ENCODE results near the gene RREB1. TPM values are rescaled to one million over a fixed set of nuclear protein-coding genes. Genes with fewer than 3 reads are reported as not detected.

Gene RREB1
- total RNA-seq, 1 donor from 2014 or later = 57.2 TPM

- intact Hi-C loops (cut with DNase I) = no loop called here
- Histone ChIP-seq H3K4me3 (no peak overlapping the region), H3K27ac (no peak overlapping the region), H3K36me3 (no peaks in the 10 kb centered on the region), H3K4me1 (peaks cover 45% of the 10 kb centered on the region), H3K9me3 (no peaks in the 10 kb centered on the region), H3K27me3 (no peaks in the 10 kb centered on the region)
- no peak for DNase-seq (ENCODE audit: extremely low spot score in 2 of 2)
- TF ChIP-seq POLR2A (IDR thresholded peaks at IDR 0.05) = no peak
- TF ChIP-seq CTCF (IDR thresholded peaks at IDR 0.05) = no peak
- TF ChIP-seq POLR2AphosphoS5 (IDR thresholded peaks at IDR 0.05; ENCODE audit: insufficient read depth in 1 of 2, low read depth in 1 of 2) = no peak
Measured at GRCh38 chr6:7111095-7111690, 3.4 kb downstream of the RREB1 start.

GRCh38 chr6:7112171-7112570 is 4.4 kb downstream of the RREB1 start:
- Histone ChIP-seq H3K27ac (no peak overlapping the region), H3K9me3 (no peaks in the 10 kb centered on the region), H3K4me3 (no peak overlapping the region), H3K27me3 (no peaks in the 10 kb centered on the region), H3K36me3 (no peaks in the 10 kb centered on the region), H3K4me1 (peaks cover 53% of the 10 kb centered on the region)
- intact Hi-C loops (cut with DNase I) = no loop called here
- DNase-seq (ENCODE audit: extremely low spot score in 2 of 2) = no peak
- TF ChIP-seq CTCF (IDR thresholded peaks at IDR 0.05) = no peak
- TF ChIP-seq POLR2AphosphoS5 (IDR thresholded peaks at IDR 0.05; ENCODE audit: insufficient read depth in 1 of 2, low read depth in 1 of 2) = no peak
- no peak for TF ChIP-seq POLR2A (IDR thresholded peaks at IDR 0.05)

- Histone ChIP-seq H3K9me3 (no peaks in the 10 kb centered on the region), H3K36me3 (no peaks in the 10 kb centered on the region), H3K4me3 (no peak overlapping the region), H3K27me3 (no peaks in the 10 kb centered on the region), H3K4me1 (peaks cover 53% of the 10 kb centered on the region), H3K27ac (no peak overlapping the region)
- no peak for DNase-seq (ENCODE audit: extremely low spot score in 2 of 2)
- intact Hi-C loops (cut with DNase I) = no loop called here
- TF ChIP-seq CTCF (IDR thresholded peaks at IDR 0.05) = no peak
- TF ChIP-seq POLR2A (IDR thresholded peaks at IDR 0.05) = no peak
Measured at GRCh38 chr6:7112741-7113313, 5.1 kb downstream of the RREB1 start.

GRCh38 chr6:7114744-7115458 is 7.1 kb downstream of the RREB1 start:
- Histone ChIP-seq H3K27me3 (no peaks in the 10 kb centered on the region), H3K4me3 (no peak overlapping the region), H3K36me3 (no peaks in the 10 kb centered on the region), H3K9me3 (no peaks in the 10 kb centered on the region), H3K27ac (peak overlapping the region; percentile 49), H3K4me1 (peaks cover 60% of the 10 kb centered on the region)
- no peak for DNase-seq (ENCODE audit: extremely low spot score in 2 of 2)
- no peak for TF ChIP-seq POLR2AphosphoS5 (IDR thresholded peaks at IDR 0.05; ENCODE audit: insufficient read depth in 1 of 2, low read depth in 1 of 2)
- TF ChIP-seq CTCF (IDR thresholded peaks at IDR 0.05) = no peak
- no peak for TF ChIP-seq POLR2A (IDR thresholded peaks at IDR 0.05)
- intact Hi-C loops (cut with DNase I) = no loop called here

All from vagina (tissue), 2 donors.